ENCODE results near the gene MED28.

DNA sequence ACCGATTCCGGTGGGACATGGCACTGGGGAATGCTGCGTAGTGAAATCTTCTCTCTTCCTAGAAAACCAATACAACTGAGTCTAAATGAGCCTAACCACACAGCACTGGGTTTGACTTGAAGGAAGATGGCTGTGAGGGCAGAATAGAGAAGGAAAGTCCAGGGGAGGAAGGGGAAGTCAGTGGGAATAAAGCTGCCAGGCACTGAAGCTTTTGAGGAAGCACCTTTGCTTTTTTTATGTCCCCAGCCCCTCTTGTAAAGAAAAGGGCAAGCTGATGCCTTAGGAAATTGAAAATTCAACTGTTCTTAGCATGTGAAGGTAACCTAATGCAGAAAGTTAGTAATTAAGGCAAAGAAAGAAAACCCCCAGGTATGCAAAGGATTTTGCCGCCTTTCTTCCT lies 20.6 kb downstream of the MED28 start:
- TF ChIP-seq SP1 (IDR thresholded peaks at IDR 0.05) (no peak), NFRKB (IDR thresholded peaks at IDR 0.05) (no peak), FOXM1 (IDR thresholded peaks at IDR 0.05; ENCODE audit: borderline replicate concordance) (no peak), ELF4 (IDR thresholded peaks at IDR 0.05) (no peak), ARNT (IDR thresholded peaks at IDR 0.05) (no peak), SUZ12 (IDR thresholded peaks at IDR 0.05) (no peak), HDGF (IDR thresholded peaks at IDR 0.05; ENCODE audit: borderline replicate concordance) (no peak), LEF1 (IDR thresholded peaks at IDR 0.05; ENCODE audit: borderline replicate concordance) (no peak), FOXK2 (IDR thresholded peaks at IDR 0.05) (no peak), ZNF384 (IDR thresholded peaks at IDR 0.05) (no peak), FOXA1 (IDR thresholded peaks at IDR 0.05) (no peak)
